ENCODE data around the gene PDCD1.
"Not testable (repeated sequence)": the region's sequence is repeated elsewhere in the genome, so short reads cannot be mapped to it uniquely, and the experiment has no call there.

PDCD1 gene

GRCh38 chr2:241809383-241810306 is 49.0 kb downstream of the PDCD1 start:
- no peak for DNase-seq (ENCODE audit: low read depth, low spot score)
- H3K4me3 ChIP-seq (ENCODE audit: low read length) = no peak overlapping the region

- DNase-seq (ENCODE audit: low read depth, low spot score) = no peak
- no peak within 1 kb of the TSS for H3K4me3 ChIP-seq (ENCODE audit: low read length)
Measured at GRCh38 chr2:241808721-241809382, 49.8 kb downstream of the PDCD1 start, which contains the start of gene NEU4. NEU4 (plus strand) TSS chr2:241809193; CDS start chr2:241814485, 5,292 bp downstream.

- H3K4me3 ChIP-seq (ENCODE audit: low read length) = no peak overlapping the region
- DNase-seq (ENCODE audit: low read depth, low spot score) = no peak
Measured at GRCh38 chr2:241808051-241808720, 50.5 kb downstream of the PDCD1 start.

- not testable (repeated sequence) for DNase-seq (ENCODE audit: low read depth, low spot score)
Measured at GRCh38 chr2:241806217-241806616, 52.5 kb downstream of the PDCD1 start.

GRCh38 chr2:241804326-241805229 is 54.1 kb downstream of the PDCD1 start:
- peak overlapping the region; percentile 41 for H3K4me3 ChIP-seq (ENCODE audit: low read length)
- no peak for DNase-seq (ENCODE audit: low read depth, low spot score)

More at GRCh38 chr2:241806217-241806616, 52.5 kb downstream of the PDCD1 start:
- H3K4me3 ChIP-seq (ENCODE audit: low read length) = not testable (repeated sequence)

- peak overlapping the region; percentile 41 for H3K4me3 ChIP-seq (ENCODE audit: low read length)
Measured at GRCh38 chr2:241803387-241804325, 55.0 kb downstream of the PDCD1 start.

GRCh38 chr2:241802421-241803318 is 56.0 kb downstream of the PDCD1 start:
- H3K4me3 ChIP-seq (ENCODE audit: low read length) = no peak overlapping the region
- no peak for DNase-seq (ENCODE audit: low read depth, low spot score)

More at GRCh38 chr2:241803387-241804325, 55.0 kb downstream of the PDCD1 start:
- DNase-seq (ENCODE audit: low read depth, low spot score) = peak; percentile 47

- DNase-seq (ENCODE audit: low read depth, low spot score) = no peak
- no peak overlapping the region for H3K4me3 ChIP-seq (ENCODE audit: low read length)
Measured at GRCh38 chr2:241801611-241802420, 56.9 kb downstream of the PDCD1 start.

GRCh38 chr2:241800198-241800903 is 58.3 kb downstream of the PDCD1 start:
- not testable (repeated sequence) for DNase-seq (ENCODE audit: low read depth, low spot score); H3K4me3 ChIP-seq (ENCODE audit: low read length)

All from Jurkat, Clone E6-1 (cell line).